PC-3 (cell line): Measurements from ENCODE around the gene PPP1CB.

Experiments used
- CTCF ChIP-seq: fragments of 300-600 bp; sonication (generic); conservative IDR thresholded peaks from 2 replicates; pipeline ENCODE4 v1.5.1; 2017; ENCODE audit warnings: antibody characterized with exemption, low read depth, mild to moderate bottlenecking, low read length
- EZH2 ChIP-seq: fragments of 300-600 bp; sonication (generic); IDR thresholded peaks from one replicate; pipeline ENCODE4 v1.6.1; 2017; ENCODE audit warnings: antibody characterized with exemption, mild to moderate bottlenecking, low read length; ENCODE audit not compliant: unreplicated experiment

- TF ChIP-seq CTCF: no peak
- no peak for TF ChIP-seq EZH2
Observed at GRCh38 chr2:28824207-28824606, 72.6 kb downstream of the PPP1CB start.
